ENCODE results near the gene ZC3H15.
A peak's percentile ranks its signal among the peaks of the same experiment; 100 is the strongest.
"Not testable (repeated sequence)": the region's sequence is repeated elsewhere in the genome, so short reads cannot be mapped to it uniquely, and the experiment has no call there.

The ZC3H15 gene

GRCh38 chr2:186496401-186496800 lies 10.3 kb downstream of the ZC3H15 start:
- DNase-seq, result no peak

GRCh38 chr2:186497928-186498327 lies 11.9 kb downstream of the ZC3H15 start:
- DNase-seq, result no peak

GRCh38 chr2:186498834-186499233 lies 12.8 kb downstream of the ZC3H15 start:
- DNase-seq, result no peak

- DNase-seq, result no peak
These were observed 18.0 kb downstream of the ZC3H15 start for GRCh38 chr2:186503827-186504606.

- DNase-seq, result no peak
These were observed 22.2 kb downstream of the ZC3H15 start for GRCh38 chr2:186508263-186508662.

- no peak for DNase-seq
These were observed 29.3 kb downstream of the ZC3H15 start for GRCh38 chr2:186515376-186515775.

GRCh38 chr2:186516396-186516795 lies 30.3 kb downstream of the ZC3H15 start:
- no peak for DNase-seq

- no peak for DNase-seq
These were observed 31.0 kb downstream of the ZC3H15 start for GRCh38 chr2:186517090-186517489.

GRCh38 chr2:186518291-186518690 lies 32.2 kb downstream of the ZC3H15 start:
- DNase-seq, result peak; percentile 8

GRCh38 chr2:186518945-186519344 lies 32.9 kb downstream of the ZC3H15 start:
- no peak for DNase-seq

GRCh38 chr2:186521570-186522153 lies 35.6 kb downstream of the ZC3H15 start:
- not testable (repeated sequence) for DNase-seq

- no peak for DNase-seq
These were observed 36.4 kb downstream of the ZC3H15 start for GRCh38 chr2:186522450-186522849.

- no peak for DNase-seq
These were observed 37.7 kb downstream of the ZC3H15 start for GRCh38 chr2:186523791-186524190.

GRCh38 chr2:186526281-186526680 lies 40.2 kb downstream of the ZC3H15 start:
- DNase-seq, result no peak

GRCh38 chr2:186530314-186530713 lies 44.3 kb downstream of the ZC3H15 start:
- DNase-seq, result no peak

- no peak for DNase-seq
These were observed 45.3 kb downstream of the ZC3H15 start for GRCh38 chr2:186531257-186531775.

- DNase-seq, result no peak
These were observed 46.8 kb downstream of the ZC3H15 start for GRCh38 chr2:186532891-186533290.

- DNase-seq, result no peak
These were observed 47.7 kb downstream of the ZC3H15 start for GRCh38 chr2:186533717-186534116.

- DNase-seq, result no peak
These were observed 48.3 kb downstream of the ZC3H15 start for GRCh38 chr2:186534406-186534805.

- no peak for DNase-seq
These were observed 49.8 kb downstream of the ZC3H15 start for GRCh38 chr2:186535861-186536260.

GRCh38 chr2:186537019-186537418 lies 51.0 kb downstream of the ZC3H15 start:
- no peak for DNase-seq

GRCh38 chr2:186540941-186541340 lies 54.9 kb downstream of the ZC3H15 start:
- DNase-seq, result no peak

- no peak for DNase-seq
These were observed 55.9 kb downstream of the ZC3H15 start for GRCh38 chr2:186542002-186542401.

- no peak for DNase-seq
These were observed 57.6 kb downstream of the ZC3H15 start for GRCh38 chr2:186543561-186544131.

All from GDM1 (cell line).